Measurements from ENCODE around the gene MGAT5.

Gene MGAT5

GRCh38 chr2:134231301-134231964, 22.4 kb upstream of the MGAT5 start:
- Histone ChIP-seq H3K4me1 (ENCODE audit: control insufficient read depth, insufficient read depth, low read length) (no peaks in the 10 kb centered on the region), H3K27ac (ENCODE audit: low read length) (no peak overlapping the region)

GRCh38 chr2:134231965-134232340, 21.9 kb upstream of the MGAT5 start:
- Histone ChIP-seq H3K27ac (ENCODE audit: low read length) (no peak overlapping the region), H3K9me3 (ENCODE audit: control insufficient read depth in 2 of 2, low read length in 2 of 2) (peaks cover 0 to 5% of the 10 kb centered on the region in 2 donors), H3K4me1 (ENCODE audit: control insufficient read depth, insufficient read depth, low read length) (no peaks in the 10 kb centered on the region), H3K36me3 (ENCODE audit: control insufficient read depth in 2 of 2, insufficient read depth in 2 of 2, low read length in 2 of 2) (no peaks in the 10 kb centered on the region), H3K27me3 (ENCODE audit: control insufficient read depth in 1 of 2, insufficient read depth in 2 of 2, low read length in 2 of 2) (no peaks in the 10 kb centered on the region), H3K9ac (ENCODE audit: low read length in 2 of 2) (no peak overlapping the region), H3K4me3 (ENCODE audit: low read length in 2 of 2) (no peak overlapping the region)

More at GRCh38 chr2:134231301-134231964, 22.4 kb upstream of the MGAT5 start:
- H3K9ac ChIP-seq (ENCODE audit: low read length in 2 of 2): no peak overlapping the region
- H3K27me3 ChIP-seq (ENCODE audit: control insufficient read depth in 1 of 2, insufficient read depth in 2 of 2, low read length in 2 of 2): no peaks in the 10 kb centered on the region
- H3K36me3 ChIP-seq (ENCODE audit: control insufficient read depth in 2 of 2, insufficient read depth in 2 of 2, low read length in 2 of 2): no peaks in the 10 kb centered on the region
- H3K4me3 ChIP-seq (ENCODE audit: low read length in 2 of 2): no peak overlapping the region
- H3K9me3 ChIP-seq (ENCODE audit: control insufficient read depth in 2 of 2, low read length in 2 of 2): peaks cover 0 to 5% of the 10 kb centered on the region in 2 donors

GRCh38 chr2:134232461-134232860, 21.4 kb upstream of the MGAT5 start:
- no peaks in the 10 kb centered on the region for H3K36me3 ChIP-seq (ENCODE audit: control insufficient read depth in 2 of 2, insufficient read depth in 2 of 2, low read length in 2 of 2)
- no peak overlapping the region for H3K9ac ChIP-seq (ENCODE audit: low read length in 2 of 2)
- H3K9me3 ChIP-seq (ENCODE audit: control insufficient read depth in 2 of 2, low read length in 2 of 2): peaks cover 0 to 5% of the 10 kb centered on the region in 2 donors
- no peaks in the 10 kb centered on the region for H3K4me1 ChIP-seq (ENCODE audit: control insufficient read depth, insufficient read depth, low read length)
- no peak overlapping the region for H3K27ac ChIP-seq (ENCODE audit: low read length)
- no peak overlapping the region for H3K4me3 ChIP-seq (ENCODE audit: low read length in 2 of 2)
- no peaks in the 10 kb centered on the region for H3K27me3 ChIP-seq (ENCODE audit: control insufficient read depth in 1 of 2, insufficient read depth in 2 of 2, low read length in 2 of 2)

DNA sequence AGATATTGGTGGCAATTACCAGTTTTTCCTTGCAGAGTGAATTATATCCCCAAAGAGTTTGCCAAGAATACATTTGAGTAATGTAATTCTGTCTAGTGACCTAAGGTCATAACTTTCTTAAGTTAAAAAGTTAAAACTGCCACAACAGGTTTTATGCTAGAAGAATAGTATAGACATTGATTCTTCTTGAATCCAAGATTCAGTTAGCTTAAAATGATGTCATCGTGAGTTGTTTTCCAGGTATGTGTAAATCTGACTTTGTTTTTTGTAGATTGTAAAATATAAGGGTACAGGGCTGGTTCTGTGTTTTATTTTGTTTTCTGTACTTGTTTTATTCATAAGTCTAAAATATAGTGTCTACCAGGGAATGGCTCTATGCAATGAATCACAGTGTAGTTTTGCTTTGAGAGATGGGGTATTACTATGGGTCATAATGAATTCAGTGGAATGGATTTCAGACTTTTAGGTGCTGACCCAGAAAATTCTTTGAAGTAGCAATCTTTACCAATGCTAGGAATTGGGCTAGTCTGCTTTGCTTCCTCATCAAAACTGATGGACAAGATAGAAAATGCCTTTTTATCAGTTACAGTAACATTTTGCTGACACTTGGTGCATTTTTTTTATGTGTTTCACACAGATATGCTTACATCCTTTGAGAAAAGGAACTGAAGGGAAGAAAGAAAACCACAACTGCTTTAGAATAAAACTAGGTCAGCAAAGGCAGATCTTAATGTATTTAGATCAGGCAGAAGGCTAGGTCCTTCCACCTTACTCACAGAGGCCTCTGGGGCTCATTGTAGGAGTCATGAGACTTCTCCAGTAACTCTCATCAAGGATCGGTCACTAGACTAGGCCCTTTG, 20.8 kb upstream of the MGAT5 start:
- no peak overlapping the region for H3K9ac ChIP-seq (ENCODE audit: low read length in 2 of 2)
- H3K4me3 ChIP-seq (ENCODE audit: low read length in 2 of 2): no peak overlapping the region
- H3K27me3 ChIP-seq (ENCODE audit: control insufficient read depth in 1 of 2, insufficient read depth in 2 of 2, low read length in 2 of 2): no peaks in the 10 kb centered on the region
- no peaks in the 10 kb centered on the region for H3K36me3 ChIP-seq (ENCODE audit: control insufficient read depth in 2 of 2, insufficient read depth in 2 of 2, low read length in 2 of 2)
- no peak overlapping the region for H3K27ac ChIP-seq (ENCODE audit: low read length)
- H3K4me1 ChIP-seq (ENCODE audit: control insufficient read depth, insufficient read depth, low read length): no peaks in the 10 kb centered on the region
- peaks cover 0 to 5% of the 10 kb centered on the region in 2 donors for H3K9me3 ChIP-seq (ENCODE audit: control insufficient read depth in 2 of 2, low read length in 2 of 2)

GRCh38 chr2:134233728-134234136, 20.1 kb upstream of the MGAT5 start:
- Histone ChIP-seq H3K4me3 (ENCODE audit: low read length in 2 of 2) (no peak overlapping the region), H3K36me3 (ENCODE audit: control insufficient read depth in 2 of 2, insufficient read depth in 2 of 2, low read length in 2 of 2) (no peaks in the 10 kb centered on the region), H3K9ac (ENCODE audit: low read length in 2 of 2) (no peak overlapping the region), H3K4me1 (ENCODE audit: control insufficient read depth, insufficient read depth, low read length) (no peaks in the 10 kb centered on the region), H3K27me3 (ENCODE audit: control insufficient read depth in 1 of 2, insufficient read depth in 2 of 2, low read length in 2 of 2) (no peaks in the 10 kb centered on the region), H3K9me3 (ENCODE audit: control insufficient read depth in 2 of 2, low read length in 2 of 2) (peaks cover 0 to 1% of the 10 kb centered on the region in 2 donors), H3K27ac (ENCODE audit: low read length) (no peak overlapping the region)

DNA sequence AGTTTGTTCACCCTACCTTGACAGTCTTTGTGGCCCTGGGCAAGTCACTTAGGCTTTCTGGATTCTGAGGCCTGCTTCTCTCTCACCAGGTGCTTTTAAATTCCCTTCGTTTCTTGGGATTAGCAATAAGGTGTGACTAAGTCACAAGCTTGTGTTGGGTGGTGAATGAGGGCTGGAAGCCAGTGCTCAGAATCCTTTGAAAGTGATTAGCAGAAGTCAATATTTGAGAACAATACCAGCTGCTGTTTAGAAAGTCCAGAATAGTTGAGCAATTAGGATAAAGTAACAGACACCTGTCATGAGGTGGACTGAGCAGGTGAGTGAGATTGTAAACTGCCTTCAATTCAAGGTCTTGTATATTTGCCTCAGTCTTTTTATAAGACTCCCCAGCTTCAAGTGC, 19.3 kb upstream of the MGAT5 start:
- no peaks in the 10 kb centered on the region for H3K9me3 ChIP-seq (ENCODE audit: control insufficient read depth in 2 of 2, low read length in 2 of 2)
- H3K4me3 ChIP-seq (ENCODE audit: low read length in 2 of 2): no peak overlapping the region
- no peaks in the 10 kb centered on the region for H3K27me3 ChIP-seq (ENCODE audit: control insufficient read depth in 1 of 2, insufficient read depth in 2 of 2, low read length in 2 of 2)
- no peak overlapping the region for H3K27ac ChIP-seq (ENCODE audit: low read length)
- no peaks in the 10 kb centered on the region for H3K36me3 ChIP-seq (ENCODE audit: control insufficient read depth in 2 of 2, insufficient read depth in 2 of 2, low read length in 2 of 2)
- H3K4me1 ChIP-seq (ENCODE audit: control insufficient read depth, insufficient read depth, low read length): no peaks in the 10 kb centered on the region
- H3K9ac ChIP-seq (ENCODE audit: low read length in 2 of 2): no peak overlapping the region

DNA sequence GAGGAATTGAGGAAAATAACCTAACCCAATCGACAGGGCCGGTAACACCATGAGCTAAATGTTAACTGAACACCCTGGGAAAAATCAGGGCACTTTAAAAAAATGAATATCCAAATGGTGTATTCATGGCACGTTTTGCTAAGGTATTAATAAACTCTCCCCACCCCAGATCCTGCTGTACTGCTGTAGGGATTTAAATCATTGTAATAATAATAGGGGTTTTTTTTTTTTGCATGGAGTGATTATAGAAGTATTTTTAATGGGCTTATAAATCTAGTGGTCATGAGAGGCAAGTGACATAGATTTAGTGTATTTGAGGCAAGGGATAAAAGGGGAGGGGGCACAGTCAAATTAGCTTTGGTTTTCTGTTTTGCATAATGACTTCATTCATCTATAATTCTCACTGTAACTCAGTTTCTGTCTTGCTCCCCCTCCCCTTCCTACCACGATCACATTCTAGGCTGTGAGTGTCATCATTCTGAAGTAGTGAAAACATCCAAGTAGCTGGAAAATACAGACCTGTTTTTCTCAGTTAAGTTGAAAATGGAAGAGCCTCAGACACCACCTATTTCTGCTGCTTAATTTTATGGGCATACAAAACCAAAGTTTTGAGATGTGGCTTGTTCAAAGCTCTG, 18.2 kb upstream of the MGAT5 start:
- no peak overlapping the region for H3K9ac ChIP-seq (ENCODE audit: low read length in 2 of 2)
- no peaks in the 10 kb centered on the region for H3K9me3 ChIP-seq (ENCODE audit: control insufficient read depth in 2 of 2, low read length in 2 of 2)
- H3K27ac ChIP-seq (ENCODE audit: low read length): no peak overlapping the region
- no peaks in the 10 kb centered on the region for H3K27me3 ChIP-seq (ENCODE audit: control insufficient read depth in 1 of 2, insufficient read depth in 2 of 2, low read length in 2 of 2)
- no peaks in the 10 kb centered on the region for H3K36me3 ChIP-seq (ENCODE audit: control insufficient read depth in 2 of 2, insufficient read depth in 2 of 2, low read length in 2 of 2)
- no peaks in the 10 kb centered on the region for H3K4me1 ChIP-seq (ENCODE audit: control insufficient read depth, insufficient read depth, low read length)
- H3K4me3 ChIP-seq (ENCODE audit: low read length in 2 of 2): no peak overlapping the region

DNA sequence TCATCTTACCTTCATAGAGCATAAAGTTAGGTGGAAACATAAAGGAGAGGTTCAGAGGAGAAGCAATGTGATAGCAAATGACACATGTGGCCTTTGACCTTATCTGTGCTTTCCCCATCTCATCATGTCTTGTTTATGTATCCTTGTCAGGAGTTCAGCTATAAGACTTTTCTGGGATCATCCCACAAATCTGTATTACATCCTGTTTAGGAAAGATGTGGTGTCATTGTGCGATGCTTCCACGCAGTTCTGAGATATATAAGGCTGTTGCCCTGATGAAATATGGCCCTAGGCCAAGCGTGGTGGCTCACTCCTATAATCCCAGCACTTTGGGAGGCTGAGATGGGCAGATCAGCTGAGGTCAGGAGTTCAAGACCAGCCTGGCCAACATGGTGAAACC, 15.5 kb upstream of the MGAT5 start:
- no peak overlapping the region for H3K4me3 ChIP-seq (ENCODE audit: low read length in 2 of 2)

GRCh38 chr2:134240061-134240460, 13.8 kb upstream of the MGAT5 start:
- H3K36me3 ChIP-seq (ENCODE audit: control insufficient read depth in 2 of 2, insufficient read depth in 2 of 2, low read length in 2 of 2): no peaks in the 10 kb centered on the region
- no peaks in the 10 kb centered on the region for H3K27me3 ChIP-seq (ENCODE audit: control insufficient read depth in 1 of 2, insufficient read depth in 2 of 2, low read length in 2 of 2)
- H3K9ac ChIP-seq (ENCODE audit: low read length in 2 of 2): no peak overlapping the region
- no peak overlapping the region for H3K4me3 ChIP-seq (ENCODE audit: low read length in 2 of 2)
- peaks cover under 1% of the 10 kb centered on the region for H3K4me1 ChIP-seq (ENCODE audit: control insufficient read depth, insufficient read depth, low read length)
- H3K9me3 ChIP-seq (ENCODE audit: control insufficient read depth in 2 of 2, low read length in 2 of 2): no peaks in the 10 kb centered on the region
- no peak overlapping the region for H3K27ac ChIP-seq (ENCODE audit: low read length)

More for the DNA sequence above, 15.5 kb upstream of the MGAT5 start:
- H3K9me3 ChIP-seq (ENCODE audit: control insufficient read depth in 2 of 2, low read length in 2 of 2): no peaks in the 10 kb centered on the region
- no peaks in the 10 kb centered on the region for H3K27me3 ChIP-seq (ENCODE audit: control insufficient read depth in 1 of 2, insufficient read depth in 2 of 2, low read length in 2 of 2)
- no peak overlapping the region for H3K27ac ChIP-seq (ENCODE audit: low read length)
- H3K4me1 ChIP-seq (ENCODE audit: control insufficient read depth, insufficient read depth, low read length): no peaks in the 10 kb centered on the region
- H3K9ac ChIP-seq (ENCODE audit: low read length in 2 of 2): no peak overlapping the region
- no peaks in the 10 kb centered on the region for H3K36me3 ChIP-seq (ENCODE audit: control insufficient read depth in 2 of 2, insufficient read depth in 2 of 2, low read length in 2 of 2)

DNA sequence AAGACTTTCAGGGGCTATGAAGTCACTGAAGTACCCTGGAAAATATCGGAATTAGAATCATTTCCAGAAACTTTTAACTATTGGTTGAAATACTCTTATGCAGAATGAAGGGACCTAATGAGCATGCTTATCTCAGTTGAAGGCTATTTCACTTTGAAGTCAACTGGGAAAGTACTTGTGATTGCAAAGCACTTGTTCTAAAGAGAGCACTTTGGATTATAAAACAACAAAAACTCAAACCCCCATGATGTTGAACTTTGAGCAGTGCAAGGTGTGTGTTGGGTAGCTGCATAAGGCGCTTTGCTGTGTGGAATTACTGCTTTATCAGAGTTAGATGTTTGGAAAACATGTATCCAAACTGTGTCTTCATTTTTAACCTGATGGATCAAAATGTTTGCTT, 12.0 kb upstream of the MGAT5 start:
- peaks cover 6% of the 10 kb centered on the region for H3K4me1 ChIP-seq (ENCODE audit: control insufficient read depth, insufficient read depth, low read length)
- H3K9ac ChIP-seq (ENCODE audit: low read length in 2 of 2): no peak overlapping the region
- H3K9me3 ChIP-seq (ENCODE audit: control insufficient read depth in 2 of 2, low read length in 2 of 2): no peaks in the 10 kb centered on the region
- no peak overlapping the region for H3K27ac ChIP-seq (ENCODE audit: low read length)
- H3K27me3 ChIP-seq (ENCODE audit: control insufficient read depth in 1 of 2, insufficient read depth in 2 of 2, low read length in 2 of 2): no peaks in the 10 kb centered on the region
- H3K4me3 ChIP-seq (ENCODE audit: low read length in 2 of 2): no peak overlapping the region
- no peaks in the 10 kb centered on the region for H3K36me3 ChIP-seq (ENCODE audit: control insufficient read depth in 2 of 2, insufficient read depth in 2 of 2, low read length in 2 of 2)
